ENCODE measurements around the gene HEATR1. TPM values are rescaled to one million over a fixed set of nuclear protein-coding genes. Genes with fewer than 3 reads are reported as not detected.

HEATR1 gene
- total and polyA plus RNA-seq, 4 donors, result 3.3 to 19.4 (median 9.6) TPM

DNA sequence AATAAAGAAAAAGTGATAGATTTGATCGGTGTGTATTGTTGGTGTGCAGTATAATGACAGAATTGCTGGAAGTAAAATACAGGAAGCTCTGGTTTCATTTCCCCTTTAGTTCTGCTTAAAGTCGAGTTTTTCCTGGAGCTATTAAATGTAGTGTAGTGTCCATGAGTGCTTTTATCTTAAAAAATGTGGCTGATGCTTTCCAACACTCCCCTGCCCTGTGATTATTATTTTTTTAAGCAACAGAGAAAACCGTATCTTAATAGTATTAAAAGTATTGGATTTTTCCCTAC lies 79.5 kb downstream of the HEATR1 start:
- Histone ChIP-seq H3K27ac (ENCODE audit: low read depth in 1 of 2, low read length in 2 of 2) (peak overlapping the region; percentile 98 to 100), H3K27me3 (ENCODE audit: control insufficient read depth in 4 of 4, insufficient read depth in 4 of 4, low read length in 3 of 4) (no peaks in the 10 kb centered on the region), H3K9ac (ENCODE audit: low read depth in 1 of 2, low read length in 2 of 2) (peak overlapping the region; percentile 51 to 97), H3K4me1 (ENCODE audit: control insufficient read depth in 4 of 4, insufficient read depth in 4 of 4, low read length in 3 of 4) (peaks cover 1 to 20% (median 16%) of the 10 kb centered on the region in 4 donors), H3K9me3 (ENCODE audit: control insufficient read depth in 4 of 4, low read length in 3 of 4) (no peaks in the 10 kb centered on the region), H3K4me3 (ENCODE audit: low read depth in 1 of 3, low read length in 3 of 3) (peak overlapping the region; percentile 83 to 99 (median 87)), H3K36me3 (ENCODE audit: control insufficient read depth in 4 of 4, insufficient read depth in 3 of 4, low read depth in 1 of 4, low read length in 3 of 4) (peaks cover 7 to 16% (median 14%) of the 10 kb centered on the region in 4 donors)
- no peak for DNase-seq (ENCODE audit: low spot score)
- TF ChIP-seq, protein P1, sequence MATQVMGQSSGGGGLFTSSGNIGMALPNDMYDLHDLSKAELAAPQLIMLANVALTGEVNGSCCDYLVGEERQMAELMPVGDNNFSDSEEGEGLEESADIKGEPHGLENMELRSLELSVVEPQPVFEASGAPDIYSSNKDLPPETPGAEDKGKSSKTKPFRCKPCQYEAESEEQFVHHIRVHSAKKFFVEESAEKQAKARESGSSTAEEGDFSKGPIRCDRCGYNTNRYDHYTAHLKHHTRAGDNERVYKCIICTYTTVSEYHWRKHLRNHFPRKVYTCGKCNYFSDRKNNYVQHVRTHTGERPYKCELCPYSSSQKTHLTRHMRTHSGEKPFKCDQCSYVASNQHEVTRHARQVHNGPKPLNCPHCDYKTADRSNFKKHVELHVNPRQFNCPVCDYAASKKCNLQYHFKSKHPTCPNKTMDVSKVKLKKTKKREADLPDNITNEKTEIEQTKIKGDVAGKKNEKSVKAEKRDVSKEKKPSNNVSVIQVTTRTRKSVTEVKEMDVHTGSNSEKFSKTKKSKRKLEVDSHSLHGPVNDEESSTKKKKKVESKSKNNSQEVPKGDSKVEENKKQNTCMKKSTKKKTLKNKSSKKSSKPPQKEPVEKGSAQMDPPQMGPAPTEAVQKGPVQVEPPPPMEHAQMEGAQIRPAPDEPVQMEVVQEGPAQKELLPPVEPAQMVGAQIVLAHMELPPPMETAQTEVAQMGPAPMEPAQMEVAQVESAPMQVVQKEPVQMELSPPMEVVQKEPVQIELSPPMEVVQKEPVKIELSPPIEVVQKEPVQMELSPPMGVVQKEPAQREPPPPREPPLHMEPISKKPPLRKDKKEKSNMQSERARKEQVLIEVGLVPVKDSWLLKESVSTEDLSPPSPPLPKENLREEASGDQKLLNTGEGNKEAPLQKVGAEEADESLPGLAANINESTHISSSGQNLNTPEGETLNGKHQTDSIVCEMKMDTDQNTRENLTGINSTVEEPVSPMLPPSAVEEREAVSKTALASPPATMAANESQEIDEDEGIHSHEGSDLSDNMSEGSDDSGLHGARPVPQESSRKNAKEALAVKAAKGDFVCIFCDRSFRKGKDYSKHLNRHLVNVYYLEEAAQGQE (IDR thresholded peaks at IDR 0.05), result no peak
- TF ChIP-seq HNF4G (IDR thresholded peaks at IDR 0.05) (no peak), ATF3 (IDR thresholded peaks at IDR 0.05) (no peak), SP1 (IDR thresholded peaks at IDR 0.05) (no peak), FOXA2 (IDR thresholded peaks at IDR 0.05) (no peak), TAF1 (conservative IDR thresholded peaks at IDR 0.05) (no peak), HNF4A (conservative IDR thresholded peaks at IDR 0.05) (no peak), GABPA (IDR thresholded peaks at IDR 0.05 in 1 of 2, conservative IDR thresholded peaks at IDR 0.05 in 1 of 2) (no peak), JUND (IDR thresholded peaks at IDR 0.05) (no peak)
- TF ChIP-seq, protein P2, sequence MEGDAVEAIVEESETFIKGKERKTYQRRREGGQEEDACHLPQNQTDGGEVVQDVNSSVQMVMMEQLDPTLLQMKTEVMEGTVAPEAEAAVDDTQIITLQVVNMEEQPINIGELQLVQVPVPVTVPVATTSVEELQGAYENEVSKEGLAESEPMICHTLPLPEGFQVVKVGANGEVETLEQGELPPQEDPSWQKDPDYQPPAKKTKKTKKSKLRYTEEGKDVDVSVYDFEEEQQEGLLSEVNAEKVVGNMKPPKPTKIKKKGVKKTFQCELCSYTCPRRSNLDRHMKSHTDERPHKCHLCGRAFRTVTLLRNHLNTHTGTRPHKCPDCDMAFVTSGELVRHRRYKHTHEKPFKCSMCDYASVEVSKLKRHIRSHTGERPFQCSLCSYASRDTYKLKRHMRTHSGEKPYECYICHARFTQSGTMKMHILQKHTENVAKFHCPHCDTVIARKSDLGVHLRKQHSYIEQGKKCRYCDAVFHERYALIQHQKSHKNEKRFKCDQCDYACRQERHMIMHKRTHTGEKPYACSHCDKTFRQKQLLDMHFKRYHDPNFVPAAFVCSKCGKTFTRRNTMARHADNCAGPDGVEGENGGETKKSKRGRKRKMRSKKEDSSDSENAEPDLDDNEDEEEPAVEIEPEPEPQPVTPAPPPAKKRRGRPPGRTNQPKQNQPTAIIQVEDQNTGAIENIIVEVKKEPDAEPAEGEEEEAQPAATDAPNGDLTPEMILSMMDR (IDR thresholded peaks at IDR 0.05; ENCODE audit: low read depth, low read length, missing input control), result no peak
- TF ChIP-seq, protein P3, sequence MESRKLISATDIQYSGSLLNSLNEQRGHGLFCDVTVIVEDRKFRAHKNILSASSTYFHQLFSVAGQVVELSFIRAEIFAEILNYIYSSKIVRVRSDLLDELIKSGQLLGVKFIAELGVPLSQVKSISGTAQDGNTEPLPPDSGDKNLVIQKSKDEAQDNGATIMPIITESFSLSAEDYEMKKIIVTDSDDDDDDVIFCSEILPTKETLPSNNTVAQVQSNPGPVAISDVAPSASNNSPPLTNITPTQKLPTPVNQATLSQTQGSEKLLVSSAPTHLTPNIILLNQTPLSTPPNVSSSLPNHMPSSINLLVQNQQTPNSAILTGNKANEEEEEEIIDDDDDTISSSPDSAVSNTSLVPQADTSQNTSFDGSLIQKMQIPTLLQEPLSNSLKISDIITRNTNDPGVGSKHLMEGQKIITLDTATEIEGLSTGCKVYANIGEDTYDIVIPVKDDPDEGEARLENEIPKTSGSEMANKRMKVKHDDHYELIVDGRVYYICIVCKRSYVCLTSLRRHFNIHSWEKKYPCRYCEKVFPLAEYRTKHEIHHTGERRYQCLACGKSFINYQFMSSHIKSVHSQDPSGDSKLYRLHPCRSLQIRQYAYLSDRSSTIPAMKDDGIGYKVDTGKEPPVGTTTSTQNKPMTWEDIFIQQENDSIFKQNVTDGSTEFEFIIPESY (IDR thresholded peaks at IDR 0.05), result no peak
- 6% methylated on average over 3 of the region's 3 CpGs for WGBS

DNA sequence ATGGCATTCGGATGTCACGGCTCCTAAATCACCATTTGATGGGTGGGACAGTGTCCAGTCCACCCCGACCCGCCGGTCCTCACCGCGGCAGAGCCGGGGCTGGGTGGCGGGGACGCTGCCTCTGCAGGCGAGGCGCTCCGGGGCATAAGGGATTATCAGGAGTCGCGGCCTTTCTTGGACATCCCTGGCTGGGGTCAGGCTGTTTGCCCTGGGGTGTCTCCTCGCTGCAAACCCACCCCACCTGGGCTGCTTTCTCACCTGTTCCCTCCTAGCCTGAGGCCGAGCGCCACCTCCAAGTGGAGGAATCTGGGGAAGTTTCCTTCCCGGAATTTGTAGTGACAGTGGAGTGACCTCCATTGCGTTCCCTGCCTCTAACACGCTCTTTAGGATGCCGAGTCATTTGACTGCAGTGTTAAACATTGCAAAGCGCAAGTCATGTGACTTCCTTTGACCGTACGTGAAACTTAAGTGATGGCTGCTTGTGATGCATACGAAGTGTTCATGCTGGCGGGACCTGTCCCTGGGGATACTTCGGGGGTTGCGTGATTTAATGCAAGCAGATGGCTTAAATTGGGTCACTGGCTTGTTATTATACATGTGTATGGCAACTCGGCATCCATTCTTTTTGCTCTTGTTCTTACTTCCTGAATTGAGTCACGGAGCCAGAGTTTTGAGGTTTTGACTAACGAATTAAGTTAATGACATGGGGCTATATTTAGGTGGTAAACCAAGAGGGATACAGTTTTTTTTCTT lies 80.0 kb downstream of the HEATR1 start:
- WGBS, result under 1% methylated on average over 32 of the region's 32 CpGs
- no peaks in the 10 kb centered on the region for H3K9me3 ChIP-seq (ENCODE audit: control insufficient read depth in 4 of 4, low read length in 3 of 4)
- DNase-seq (ENCODE audit: low spot score), result no peak
- peak overlapping the region; percentile 98 to 100 for H3K27ac ChIP-seq (ENCODE audit: low read depth in 1 of 2, low read length in 2 of 2)
- H3K4me1 ChIP-seq (ENCODE audit: control insufficient read depth in 4 of 4, insufficient read depth in 4 of 4, low read length in 3 of 4), result peaks cover 1 to 20% (median 16%) of the 10 kb centered on the region in 4 donors
- H3K36me3 ChIP-seq (ENCODE audit: control insufficient read depth in 4 of 4, insufficient read depth in 3 of 4, low read depth in 1 of 4, low read length in 3 of 4), result peaks cover 7 to 16% (median 14%) of the 10 kb centered on the region in 4 donors
- H3K4me3 ChIP-seq (ENCODE audit: low read depth in 1 of 3, low read length in 3 of 3), result peak overlapping the region; percentile 83 to 99 (median 87)
- H3K9ac ChIP-seq (ENCODE audit: low read depth in 1 of 2, low read length in 2 of 2), result peak overlapping the region; percentile 51 to 97
- no peaks in the 10 kb centered on the region for H3K27me3 ChIP-seq (ENCODE audit: control insufficient read depth in 4 of 4, insufficient read depth in 4 of 4, low read length in 3 of 4)
- TF ChIP-seq YY1 (IDR thresholded peaks at IDR 0.05), result peak; percentile 89
- TF ChIP-seq HNF4A (conservative IDR thresholded peaks at IDR 0.05), result no peak
- TF ChIP-seq RXRA (IDR thresholded peaks at IDR 0.05), result peak in 1 of 2 donors; percentile 16
- no peak for TF ChIP-seq FOXA1 (IDR thresholded peaks at IDR 0.05)
- TF ChIP-seq, protein P1 (IDR thresholded peaks at IDR 0.05), result no peak
- peak in 1 of 2 donors; percentile 10 for TF ChIP-seq GABPA (IDR thresholded peaks at IDR 0.05 in 1 of 2, conservative IDR thresholded peaks at IDR 0.05 in 1 of 2)

Data from liver (tissue), 9 donors.